Dermis blood vessel endothelial cell (primary cell): ENCODE results near the gene NXN. TPM values are rescaled to one million over a fixed set of nuclear protein-coding genes. Genes with fewer than 3 reads are reported as not detected.
A peak's percentile ranks its signal among the peaks of the same experiment; 100 is the strongest.
"Not testable (repeated sequence)": the region's sequence is repeated elsewhere in the genome, so short reads cannot be mapped to it uniquely, and the experiment has no call there.

ENCODE experiments used
- DNase-seq: peaks from one replicate; pipeline ENCODE4 v3.0.0; 2010
- total RNA-seq: library from RNA; depleted of rRNA; stranded (reverse); fragments of >200 nt; gene quantifications from 2 replicates; pipeline ENCODE4 v1.2.3, GENCODE V29; 2014

NXN gene
- total RNA-seq, 1 donor from 2014 or later, result 123 TPM

GRCh38 chr17:819251-819650 is 160.3 kb downstream of the NXN start:
- DNase-seq, result no peak

GRCh38 chr17:814371-814770 is 165.2 kb downstream of the NXN start:
- no peak for DNase-seq

GRCh38 chr17:812638-813204 is 166.9 kb downstream of the NXN start:
- no peak for DNase-seq

GRCh38 chr17:811051-811784 is 168.4 kb downstream of the NXN start:
- DNase-seq, result no peak

- DNase-seq, result no peak
Measured at GRCh38 chr17:807523-808294, 171.9 kb downstream of the NXN start.

GRCh38 chr17:806781-807522 is 172.6 kb downstream of the NXN start:
- DNase-seq, result no peak

GRCh38 chr17:806346-806745 is 173.2 kb downstream of the NXN start:
- DNase-seq, result no peak

- not testable (repeated sequence) for DNase-seq
Measured at GRCh38 chr17:805886-806285, 173.7 kb downstream of the NXN start.

- no peak for DNase-seq
Measured at GRCh38 chr17:804541-805435, 174.8 kb downstream of the NXN start.

GRCh38 chr17:802901-803881 is 176.4 kb downstream of the NXN start:
- no peak for DNase-seq

- DNase-seq, result no peak
Measured at GRCh38 chr17:802481-802880, 177.1 kb downstream of the NXN start.

GRCh38 chr17:801660-802059 is 177.9 kb downstream of the NXN start:
- no peak for DNase-seq

- DNase-seq, result no peak
Measured at GRCh38 chr17:800446-801242, 178.9 kb downstream of the NXN start.

- no peak for DNase-seq
Measured at GRCh38 chr17:799261-799660, 180.3 kb downstream of the NXN start.

- DNase-seq, result no peak
Measured at GRCh38 chr17:798246-798645, 181.3 kb downstream of the NXN start.

GRCh38 chr17:797236-797840 is 182.2 kb downstream of the NXN start:
- peak; percentile 63 for DNase-seq

GRCh38 chr17:796609-797008 is 183.0 kb downstream of the NXN start:
- no peak for DNase-seq

- DNase-seq, result peak; percentile 24
Measured at GRCh38 chr17:795721-796120, 183.9 kb downstream of the NXN start.

- DNase-seq, result no peak
Measured at GRCh38 chr17:795276-795675, 184.3 kb downstream of the NXN start.
